HEK293 (cell line): ENCODE results near the gene INSRR.

Experiments
- CTCF ChIA-PET: fragments of 350-600 bp; formaldehyde crosslinking; extraction: SDS; loops from one replicate; lab custom pipeline; 2021; ENCODE audit warnings: antibody characterized with exemption; lab: Yijun Ruan, JAX
- POLR2A ChIA-PET: fragments of 300-600 bp; formaldehyde crosslinking; extraction: SDS; loops from one replicate; lab custom pipeline; 2020; ENCODE audit warnings: antibody characterized with exemption, inconsistent platforms; lab: Yijun Ruan, JAX
- H3K27ac ChIP-seq: fragments of 200-500 bp; sonication (Bioruptor generic); 2 replicates; pipeline ENCODE4 v1.5.1; 2014; ENCODE audit warnings: low read depth, low read length, control low read depth, inconsistent platforms; ENCODE audit errors: extremely low read depth
- H3K36me3 ChIP-seq, 2 experiments: fragments of 200-500 bp in 1 of 2; sonication (Bioruptor generic) in 1 of 2; 1 replicate in 1 of 2; 2 replicates in 1 of 2; pipeline ENCODE4 v1.5.1; 2014 to 2017; ENCODE audit warnings: inconsistent platforms in 2 of 2, low read length in 2 of 2; ENCODE audit not compliant: control insufficient read depth in 2 of 2, insufficient read depth in 1 of 2
- H3K4me1 ChIP-seq: fragments of 200-500 bp; sonication (Bioruptor generic); 2 replicates; pipeline ENCODE4 v1.5.1; 2014; ENCODE audit warnings: mild to moderate bottlenecking, low read length, inconsistent platforms; ENCODE audit not compliant: control insufficient read depth, insufficient read depth
- H3K4me3 ChIP-seq: 2 replicates; pipeline ENCODE4 v1.5.1; 2011; ENCODE audit warnings: low read depth, mild to moderate bottlenecking, control low read depth, low read length, moderate library complexity
- H3K9me3 ChIP-seq: fragments of 200-500 bp; sonication (Bioruptor generic); 2 replicates; pipeline ENCODE4 v1.5.1; 2014; ENCODE audit warnings: low read depth, low read length, inconsistent platforms; ENCODE audit not compliant: control insufficient read depth, insufficient read depth
- CTCF ChIP-seq: fragments of 450-650 bp; formaldehyde crosslinking; IDR thresholded peaks from 2 replicates; pipeline ENCODE4 v1.5.1; 2016; ENCODE audit warnings: missing biosample characterization, missing genetic modification characterization
- ELK4 ChIP-seq: IDR thresholded peaks from 2 replicates; pipeline ENCODE4 v1.6.1; 2011; ENCODE audit warnings: mild to moderate bottlenecking, low read depth, low read length, borderline replicate concordance
- KLF8 ChIP-seq: fragments of 450-650 bp; formaldehyde crosslinking; IDR thresholded peaks from 2 replicates; pipeline ENCODE4 v1.5.1; 2016; ENCODE audit warnings: missing biosample characterization, missing genetic modification characterization
- PRDM10 ChIP-seq: fragments of 450-650 bp; formaldehyde crosslinking; IDR thresholded peaks from 2 replicates; pipeline ENCODE4 v1.5.1; 2016; ENCODE audit warnings: missing biosample characterization, missing genetic modification characterization
- SCRT2 ChIP-seq: fragments of 450-650 bp; formaldehyde crosslinking; IDR thresholded peaks from 2 replicates; pipeline ENCODE4 v1.5.1; 2016; ENCODE audit warnings: missing biosample characterization, missing genetic modification characterization
- YY2 ChIP-seq: fragments of 450-650 bp; formaldehyde crosslinking; IDR thresholded peaks from 2 replicates; pipeline ENCODE4 v1.5.1; 2016; ENCODE audit warnings: missing biosample characterization, missing genetic modification characterization
- ZBTB26 ChIP-seq: fragments of 450-650 bp; formaldehyde crosslinking; optimal IDR thresholded peaks from 2 replicates; pipeline ENCODE3; 2016; ENCODE audit warnings: missing biosample characterization, mild to moderate bottlenecking, missing genetic modification characterization
- ZIC2 ChIP-seq: fragments of 450-650 bp; formaldehyde crosslinking; IDR thresholded peaks from 2 replicates; pipeline ENCODE4 v1.5.1; 2016; ENCODE audit warnings: missing biosample characterization, missing genetic modification characterization
- ZNF121 ChIP-seq: fragments of 450-650 bp; formaldehyde crosslinking; IDR thresholded peaks from 2 replicates; pipeline ENCODE4 v1.5.1; 2016; ENCODE audit warnings: missing biosample characterization, missing genetic modification characterization
- ZNF155 ChIP-seq: fragments of 450-650 bp; formaldehyde crosslinking; IDR thresholded peaks from 2 replicates; pipeline ENCODE4 v1.5.1; 2016; ENCODE audit warnings: missing biosample characterization, missing genetic modification characterization
- ZNF274 ChIP-seq, 2 experiments: fragments of 200-500 bp in 1 of 2; fragments of 450-650 bp in 1 of 2; sonication (Bioruptor generic) in 1 of 2; formaldehyde crosslinking in 1 of 2; IDR thresholded peaks; 2 replicates each; pipeline versions ENCODE4 v1.5.1 to v1.6.1; 2014 to 2016; ENCODE audit warnings: borderline replicate concordance in 1 of 2, inconsistent platforms in 1 of 2, low read length in 1 of 2, missing biosample characterization in 1 of 2, missing genetic modification characterization in 1 of 2
- ZNF510 ChIP-seq: fragments of 450-650 bp; formaldehyde crosslinking; IDR thresholded peaks from 2 replicates; pipeline ENCODE4 v1.5.1; 2018; ENCODE audit warnings: mild to moderate bottlenecking, missing genetic modification characterization, missing biosample characterization; ENCODE audit not compliant: insufficient replicate concordance
- ZNF580 ChIP-seq: fragments of 450-650 bp; formaldehyde crosslinking; IDR thresholded peaks from 2 replicates; pipeline ENCODE4 v1.5.1; 2016; ENCODE audit warnings: missing biosample characterization, missing genetic modification characterization
- ZNF623 ChIP-seq: fragments of 450-650 bp; formaldehyde crosslinking; IDR thresholded peaks from 2 replicates; pipeline ENCODE4 v1.5.1; 2016; ENCODE audit warnings: missing biosample characterization, missing genetic modification characterization
- ZNF658 ChIP-seq: fragments of 450-650 bp; formaldehyde crosslinking; IDR thresholded peaks from 2 replicates; pipeline ENCODE4; 2016; ENCODE audit warnings: missing biosample characterization, missing genetic modification characterization
- ZNF670 ChIP-seq: fragments of 450-650 bp; formaldehyde crosslinking; IDR thresholded peaks from 2 replicates; pipeline ENCODE4 v1.5.1; 2016; ENCODE audit warnings: missing biosample characterization, missing genetic modification characterization, low read depth
- ZNF76 ChIP-seq: fragments of 450-650 bp; formaldehyde crosslinking; IDR thresholded peaks from 2 replicates; pipeline ENCODE4; 2016; ENCODE audit warnings: low read depth, missing biosample characterization, missing genetic modification characterization, borderline replicate concordance
- ZNF776 ChIP-seq: fragments of 450-650 bp; formaldehyde crosslinking; IDR thresholded peaks from 2 replicates; pipeline ENCODE4 v1.5.0; 2017; ENCODE audit warnings: missing biosample characterization, missing genetic modification characterization, borderline replicate concordance
- ZNF830 ChIP-seq: fragments of 450-650 bp; IDR thresholded peaks from 2 replicates; pipeline ENCODE4 v1.5.0; 2018; ENCODE audit warnings: missing biosample characterization, missing genetic modification characterization, low read depth, mild to moderate bottlenecking, moderate library complexity
- ZSCAN18 ChIP-seq: fragments of 450-650 bp; formaldehyde crosslinking; IDR thresholded peaks from 2 replicates; pipeline ENCODE4 v1.5.1; 2016; ENCODE audit warnings: missing biosample characterization, missing genetic modification characterization

INSRR gene

GRCh38 chr1:156826630-156827029 is 32.3 kb downstream of the INSRR start:
- TF ChIP-seq ZBTB26 (tag by site-specific recombination) = no peak
- TF ChIP-seq ZNF623 (tag by site-specific recombination) = no peak
- no peak for TF ChIP-seq ELK4
- no peak for TF ChIP-seq ZNF121 (tag by site-specific recombination)
- TF ChIP-seq YY2 (tag by site-specific recombination) = no peak
- TF ChIP-seq ZSCAN18 (tag by site-specific recombination) = no peak
- Histone ChIP-seq H3K4me3 (no peak overlapping the region), H3K36me3 (no peaks in the 10 kb centered on the region), H3K4me1 (no peaks in the 10 kb centered on the region), H3K27ac (no peak overlapping the region), H3K9me3 (no peaks in the 10 kb centered on the region)
- POLR2A ChIA-PET = no interaction called here
- CTCF ChIA-PET = interaction anchor here (0.6 to 4.4 kb wide), 11 partner anchors 11 to 330 kb away, joined by 3 to 44 read pairs (median 4); partner anchors contain the start of gene NTRK1

GRCh38 chr1:156823210-156823790 is 35.6 kb downstream of the INSRR start:
- Histone ChIP-seq H3K4me3 (no peak overlapping the region), H3K36me3 (no peaks in the 10 kb centered on the region), H3K4me1 (no peaks in the 10 kb centered on the region), H3K27ac (no peak overlapping the region), H3K9me3 (no peaks in the 10 kb centered on the region)
- ChIA-PET POLR2A (interaction anchor here (1.2 kb wide), 1 partner anchor 94 kb away, joined by 3 read pairs; the partner anchor contains the start of gene ISG20L2), CTCF (interaction anchor here (2.0 to 2.6 kb wide), 2 partner anchors 37 to 67 kb away, joined by 9 to 12 read pairs; partner anchors contain the start of gene NTRK1)
- TF ChIP-seq PRDM10 (tag by site-specific recombination) (peak; percentile 45), KLF8 (tag by site-specific recombination) (no peak), SCRT2 (tag by site-specific recombination) (peak; percentile 94), ZNF274 (IDR thresholded peaks at IDR 0.05; ENCODE audit: low read length) (no peak), ZNF274 (tag by site-specific recombination; IDR thresholded peaks at IDR 0.05; ENCODE audit: borderline replicate concordance) (no peak)

GRCh38 chr1:156822680-156823079 is 36.2 kb downstream of the INSRR start:
- H3K4me1 ChIP-seq = no peaks in the 10 kb centered on the region
- CTCF ChIA-PET = interaction anchor here (2.0 to 2.6 kb wide), 4 partner anchors 16 to 133 kb away, joined by 9 to 20 read pairs (median 12); partner anchors contain the start of gene NTRK1
- POLR2A ChIA-PET = interaction anchor here (0.6 to 0.7 kb wide), 3 partner anchors 72 to 145 kb away, joined by 3 to 6 read pairs (median 3); no protein-coding TSS in a partner anchor
- TF ChIP-seq ZNF510 (tag by site-specific recombination) (no peak), ZNF580 (no peak), ZNF658 (tag by site-specific recombination) (no peak), ZNF830 (tag by site-specific recombination) (no peak), CTCF (tag by site-specific recombination) (no peak), ZIC2 (tag by site-specific recombination) (no peak), ZNF155 (no peak), ZNF76 (tag by site-specific recombination) (no peak), ZNF776 (no peak), ZNF670 (no peak)

More at GRCh38 chr1:156822680-156823079, 36.2 kb downstream of the INSRR start:
- Histone ChIP-seq H3K27ac (no peak overlapping the region), H3K4me3 (no peak overlapping the region), H3K36me3 (no peaks in the 10 kb centered on the region), H3K9me3 (no peaks in the 10 kb centered on the region)
